PC-3 (cell line): Measurements from ENCODE around the gene TMEM250. TPM values are rescaled to one million over a fixed set of nuclear protein-coding genes. Genes with fewer than 3 reads are reported as not detected.

ENCODE experiments used
- ATAC-seq: fragments of 200-7000 bp; cut with Tn5 transposase; 2 replicates; pipeline ENCODE4 v1.9.1; 2020; ENCODE audit warnings: mild to moderate bottlenecking, moderate library complexity
- BruUV-seq: library from RNA; stranded (reverse); fragments of 400-500 nt; replicated peaks from 2 replicates; lab custom pipeline; 2021; lab: Mats Ljungman, UMichigan
- CTCF ChIA-PET: fragments of 300-600 bp; sonication (Branson Sonifier 250); formaldehyde crosslinking; loops from one replicate; lab custom pipeline; 2022; ENCODE audit warnings: antibody characterized with exemption; lab: Charles Lee
- POLR2A ChIA-PET: fragments of 300-600 bp; sonication (Branson Sonifier 250); formaldehyde crosslinking; loops from one replicate; lab custom pipeline; 2022; ENCODE audit warnings: antibody characterized with exemption; ENCODE audit not compliant: unreplicated experiment; lab: Charles Lee
- DNase-seq: peaks from one replicate; pipeline ENCODE4 v3.0.0-alpha.2; 2015
- H2AFZ ChIP-seq: fragments of 300-600 bp; sonication (generic); 2 replicates; pipeline ENCODE4 v1.6.0; 2016; ENCODE audit warnings: antibody characterized with exemption, low read length
- H3F3A ChIP-seq: fragments of 300-600 bp; sonication (generic); one replicate; pipeline ENCODE4 v1.6.0; 2017; ENCODE audit warnings: antibody characterized with exemption, low read length, control low read depth, mild to moderate bottlenecking; ENCODE audit not compliant: unreplicated experiment
- H3K27ac ChIP-seq: fragments of 300-600 bp; sonication (generic); 2 replicates; pipeline ENCODE4 v1.5.1; 2016; ENCODE audit warnings: mild to moderate bottlenecking, low read length
- H3K27me3 ChIP-seq: fragments of 300-600 bp; sonication (generic); 2 replicates; pipeline ENCODE4 v1.6.1; 2016; ENCODE audit warnings: low read length, mixed read lengths
- H3K36me3 ChIP-seq: fragments of 300-600 bp; sonication (generic); 2 replicates; pipeline ENCODE4 v1.6.1; 2016; ENCODE audit warnings: low read depth, mixed run types, low read length, mixed read lengths
- H3K4me1 ChIP-seq: fragments of 300-600 bp; sonication (generic); 2 replicates; pipeline ENCODE4 v1.5.1; 2016; ENCODE audit warnings: low read length; ENCODE audit not compliant: insufficient read depth
- H3K4me2 ChIP-seq: fragments of 300-600 bp; sonication (generic); 2 replicates; pipeline ENCODE4 v1.6.0; 2016; ENCODE audit warnings: low read length
- H3K4me3 ChIP-seq: fragments of 300-600 bp; sonication (generic); 2 replicates; pipeline ENCODE4 v1.5.1; 2016; ENCODE audit warnings: mild to moderate bottlenecking, low read length, mixed read lengths
- H3K79me2 ChIP-seq: fragments of 300-600 bp; sonication (generic); 2 replicates; pipeline ENCODE4 v1.6.1; 2017; ENCODE audit warnings: low read length, mixed read lengths
- H3K9ac ChIP-seq: fragments of 300-600 bp; sonication (generic); 2 replicates; pipeline ENCODE4 v1.6.0; 2016; ENCODE audit warnings: mild to moderate bottlenecking, low read length
- H3K9me2 ChIP-seq: fragments of 300-600 bp; sonication (generic); replicated peaks from 2 replicates; pipeline ENCODE4 v1.6.1; 2016; ENCODE audit warnings: mixed run types, low read length, mixed read lengths
- H3K9me3 ChIP-seq: fragments of 300-600 bp; sonication (generic); 2 replicates; pipeline ENCODE4 v1.6.1; 2016; ENCODE audit warnings: low read length, mixed read lengths
- H4K20me1 ChIP-seq: fragments of 300-600 bp; sonication (generic); 2 replicates; pipeline ENCODE4 v1.6.1; 2016; ENCODE audit warnings: low read length, mixed read lengths
- CTCF ChIP-seq: fragments of 300-600 bp; sonication (generic); conservative IDR thresholded peaks from 2 replicates; pipeline ENCODE4 v1.5.1; 2017; ENCODE audit warnings: antibody characterized with exemption, low read depth, mild to moderate bottlenecking, low read length
- EZH2 ChIP-seq: fragments of 300-600 bp; sonication (generic); IDR thresholded peaks from one replicate; pipeline ENCODE4 v1.6.1; 2017; ENCODE audit warnings: antibody characterized with exemption, mild to moderate bottlenecking, low read length; ENCODE audit not compliant: unreplicated experiment
- EZH2phosphoT487 ChIP-seq: fragments of 300-600 bp; sonication (generic); IDR thresholded peaks from 2 replicates; pipeline ENCODE4 v1.6.1; 2018; ENCODE audit warnings: mild to moderate bottlenecking, antibody characterized with exemption, low read length, borderline replicate concordance
- intact Hi-C: fragments of 100-400 bp; cut with micrococcal nuclease; formaldehyde crosslinking; loops from 2 replicates; pipeline ENCODE4 v1.9.0; 2023
- total RNA-seq: library from RNA; depleted of rRNA; stranded (reverse); fragments of >200 nt; gene quantifications from 2 replicates; pipeline ENCODE4 v1.2.3, GENCODE V29; 2014

The TMEM250 gene
- total RNA-seq, 1 experiment from 2014 or later, result 64.7 TPM

- no peaks in the 10 kb centered on the region for H3K4me1 ChIP-seq
- H3K79me2 ChIP-seq, result no peaks in the 10 kb centered on the region
- TF ChIP-seq EZH2 (no peak), EZH2phosphoT487 (no peak), CTCF (no peak)
- DNase-seq, result no peak
- no peak overlapping the region for H3K9ac ChIP-seq
- H3K27ac ChIP-seq, result no peak overlapping the region
- ChIA-PET POLR2A (no interaction called here), CTCF (no interaction called here)
- no peaks in the 10 kb centered on the region for H4K20me1 ChIP-seq
- BruUV-seq, result no TSS peak
- no peaks in the 10 kb centered on the region for H3F3A ChIP-seq
- H2AFZ ChIP-seq, result no peak overlapping the region
- H3K9me3 ChIP-seq, result no peaks in the 10 kb centered on the region
- intact Hi-C loops, result no loop called here
- H3K4me2 ChIP-seq, result no peak overlapping the region
- H3K27me3 ChIP-seq, result no peaks in the 10 kb centered on the region
- no peak overlapping the region for H3K4me3 ChIP-seq
- no peaks in the 10 kb centered on the region for H3K36me3 ChIP-seq
- no peak for ATAC-seq
- no peaks in the 10 kb centered on the region for H3K9me2 ChIP-seq
Measured at GRCh38 chr9:136140966-136141365, 22.3 kb upstream of the TMEM250 start.

- DNase-seq, result no peak
- no peak for ATAC-seq
- Histone ChIP-seq H3K9me3 (no peaks in the 10 kb centered on the region), H3K9ac (no peak overlapping the region), H3K79me2 (no peaks in the 10 kb centered on the region), H4K20me1 (no peaks in the 10 kb centered on the region), H3K4me3 (no peak overlapping the region), H3K27me3 (no peaks in the 10 kb centered on the region), H2AFZ (no peak overlapping the region), H3K9me2 (no peaks in the 10 kb centered on the region), H3K4me1 (no peaks in the 10 kb centered on the region), H3F3A (no peaks in the 10 kb centered on the region), H3K4me2 (no peak overlapping the region), H3K36me3 (no peaks in the 10 kb centered on the region), H3K27ac (no peak overlapping the region)
- intact Hi-C loops, result no loop called here
- BruUV-seq, result no TSS peak
- CTCF ChIA-PET, result no interaction called here
- no peak for TF ChIP-seq EZH2
- POLR2A ChIA-PET, result no interaction called here
Measured at GRCh38 chr9:136140046-136140445, 21.4 kb upstream of the TMEM250 start.

- Histone ChIP-seq H3K9me2 (no peaks in the 10 kb centered on the region), H3F3A (no peaks in the 10 kb centered on the region), H3K36me3 (no peaks in the 10 kb centered on the region), H3K4me3 (no peak overlapping the region), H2AFZ (no peak overlapping the region), H3K9me3 (no peaks in the 10 kb centered on the region), H3K27me3 (no peaks in the 10 kb centered on the region), H3K79me2 (no peaks in the 10 kb centered on the region), H3K4me2 (no peak overlapping the region), H4K20me1 (no peaks in the 10 kb centered on the region), H3K9ac (no peak overlapping the region), H3K27ac (no peak overlapping the region), H3K4me1 (no peaks in the 10 kb centered on the region)
- CTCF ChIA-PET, result no interaction called here
- BruUV-seq, result no TSS peak
- intact Hi-C loops, result loop anchor here (5.0 kb wide), 1 partner anchor 144 kb away; no protein-coding TSS in a partner anchor
- DNase-seq (peak; percentile 58), ATAC-seq (no peak)
- POLR2A ChIA-PET, result no interaction called here
- TF ChIP-seq CTCF (peak; percentile 61), EZH2phosphoT487 (no peak), EZH2 (no peak)
Measured at GRCh38 chr9:136138566-136138965, 19.9 kb upstream of the TMEM250 start.
